Measurements from ENCODE around the gene ZNF862. TPM values are rescaled to one million over a fixed set of nuclear protein-coding genes. Genes with fewer than 3 reads are reported as not detected.
A peak's percentile ranks its signal among the peaks of the same experiment; 100 is the strongest.

Gene ZNF862
- total RNA-seq, 1 experiment from 2014 or later: 9.2 TPM

- Histone ChIP-seq H3K9ac (ENCODE audit: low read length) (no peak overlapping the region), H2AFZ (ENCODE audit: low read length) (no peak overlapping the region), H3K9me2 (replicated peaks; ENCODE audit: insufficient read depth, low read length) (no peaks in the 10 kb centered on the region), H3K36me3 (ENCODE audit: insufficient read depth, low read length) (no peaks in the 10 kb centered on the region), H3K79me2 (ENCODE audit: low read length) (no peaks in the 10 kb centered on the region), H3K27me3 (ENCODE audit: low read length) (no peaks in the 10 kb centered on the region), H3K4me3 (ENCODE audit: low read length) (no peak overlapping the region), H3K27ac (ENCODE audit: low read length) (no peak overlapping the region), H3K4me2 (ENCODE audit: low read depth, low read length, poor library complexity, severe bottlenecking) (no peak overlapping the region), H4K20me1 (ENCODE audit: insufficient read depth, low read depth, low read length) (no peaks in the 10 kb centered on the region), H3K9me3 (ENCODE audit: low read length) (no peaks in the 10 kb centered on the region), H3K4me1 (ENCODE audit: low read length) (no peaks in the 10 kb centered on the region)
- no peak for DNase-seq
Observed at GRCh38 chr7:149859876-149860275, 21.7 kb downstream of the ZNF862 start.

- H3K36me3 ChIP-seq (ENCODE audit: insufficient read depth, low read length): no peaks in the 10 kb centered on the region
- H3K4me3 ChIP-seq (ENCODE audit: low read length): no peak overlapping the region
- H3K79me2 ChIP-seq (ENCODE audit: low read length): no peaks in the 10 kb centered on the region
- H3K4me2 ChIP-seq (ENCODE audit: low read depth, low read length, poor library complexity, severe bottlenecking): no peak overlapping the region
- H3K9me2 ChIP-seq (replicated peaks; ENCODE audit: insufficient read depth, low read length): no peaks in the 10 kb centered on the region
- no peaks in the 10 kb centered on the region for H3K4me1 ChIP-seq (ENCODE audit: low read length)
- no peak overlapping the region for H3K9ac ChIP-seq (ENCODE audit: low read length)
- H3K9me3 ChIP-seq (ENCODE audit: low read length): no peaks in the 10 kb centered on the region
- H3K27me3 ChIP-seq (ENCODE audit: low read length): no peaks in the 10 kb centered on the region
- peak; percentile 51 for DNase-seq
- no peak overlapping the region for H3K27ac ChIP-seq (ENCODE audit: low read length)
- H4K20me1 ChIP-seq (ENCODE audit: insufficient read depth, low read depth, low read length): no peaks in the 10 kb centered on the region
- no peak overlapping the region for H2AFZ ChIP-seq (ENCODE audit: low read length)
Observed at GRCh38 chr7:149860821-149861727, 22.9 kb downstream of the ZNF862 start.

- Histone ChIP-seq H3K4me2 (ENCODE audit: low read depth, low read length, poor library complexity, severe bottlenecking) (no peak overlapping the region), H3K4me3 (ENCODE audit: low read length) (no peak overlapping the region), H3K9me2 (replicated peaks; ENCODE audit: insufficient read depth, low read length) (no peaks in the 10 kb centered on the region), H3K36me3 (ENCODE audit: insufficient read depth, low read length) (no peaks in the 10 kb centered on the region), H2AFZ (ENCODE audit: low read length) (no peak overlapping the region), H3K27ac (ENCODE audit: low read length) (no peak overlapping the region), H4K20me1 (ENCODE audit: insufficient read depth, low read depth, low read length) (no peaks in the 10 kb centered on the region), H3K27me3 (ENCODE audit: low read length) (no peaks in the 10 kb centered on the region), H3K9me3 (ENCODE audit: low read length) (no peaks in the 10 kb centered on the region), H3K9ac (ENCODE audit: low read length) (no peak overlapping the region), H3K79me2 (ENCODE audit: low read length) (no peaks in the 10 kb centered on the region), H3K4me1 (ENCODE audit: low read length) (no peaks in the 10 kb centered on the region)
- no peak for DNase-seq
Observed at GRCh38 chr7:149861728-149862045, 23.5 kb downstream of the ZNF862 start.

- Histone ChIP-seq H2AFZ (ENCODE audit: low read length) (no peak overlapping the region), H3K9me2 (replicated peaks; ENCODE audit: insufficient read depth, low read length) (no peaks in the 10 kb centered on the region), H3K4me3 (ENCODE audit: low read length) (no peak overlapping the region), H3K4me2 (ENCODE audit: low read depth, low read length, poor library complexity, severe bottlenecking) (no peak overlapping the region), H3K9ac (ENCODE audit: low read length) (no peak overlapping the region), H4K20me1 (ENCODE audit: insufficient read depth, low read depth, low read length) (no peaks in the 10 kb centered on the region), H3K9me3 (ENCODE audit: low read length) (no peaks in the 10 kb centered on the region), H3K79me2 (ENCODE audit: low read length) (no peaks in the 10 kb centered on the region), H3K4me1 (ENCODE audit: low read length) (no peaks in the 10 kb centered on the region), H3K36me3 (ENCODE audit: insufficient read depth, low read length) (no peaks in the 10 kb centered on the region), H3K27me3 (ENCODE audit: low read length) (no peaks in the 10 kb centered on the region), H3K27ac (ENCODE audit: low read length) (no peak overlapping the region)
- no peak for DNase-seq
Observed at GRCh38 chr7:149862156-149862555, 24.0 kb downstream of the ZNF862 start.

- no peaks in the 10 kb centered on the region for H3K9me3 ChIP-seq (ENCODE audit: low read length)
- H3K36me3 ChIP-seq (ENCODE audit: insufficient read depth, low read length): no peaks in the 10 kb centered on the region
- H3K27me3 ChIP-seq (ENCODE audit: low read length): no peaks in the 10 kb centered on the region
- no peak overlapping the region for H3K4me3 ChIP-seq (ENCODE audit: low read length)
- H3K9me2 ChIP-seq (replicated peaks; ENCODE audit: insufficient read depth, low read length): no peaks in the 10 kb centered on the region
- no peaks in the 10 kb centered on the region for H3K4me1 ChIP-seq (ENCODE audit: low read length)
- no peak overlapping the region for H2AFZ ChIP-seq (ENCODE audit: low read length)
- no peak overlapping the region for H3K4me2 ChIP-seq (ENCODE audit: low read depth, low read length, poor library complexity, severe bottlenecking)
- no peaks in the 10 kb centered on the region for H3K79me2 ChIP-seq (ENCODE audit: low read length)
- H3K9ac ChIP-seq (ENCODE audit: low read length): no peak overlapping the region
- H3K27ac ChIP-seq (ENCODE audit: low read length): no peak overlapping the region
- no peak for DNase-seq
- no peaks in the 10 kb centered on the region for H4K20me1 ChIP-seq (ENCODE audit: insufficient read depth, low read depth, low read length)
Observed at GRCh38 chr7:149863500-149863899, 25.3 kb downstream of the ZNF862 start.

GRCh38 chr7:149864023-149864422 is 25.8 kb downstream of the ZNF862 start:
- H3K4me2 ChIP-seq (ENCODE audit: low read depth, low read length, poor library complexity, severe bottlenecking): no peak overlapping the region
- H4K20me1 ChIP-seq (ENCODE audit: insufficient read depth, low read depth, low read length): no peaks in the 10 kb centered on the region
- H3K9me3 ChIP-seq (ENCODE audit: low read length): no peaks in the 10 kb centered on the region
- H3K4me1 ChIP-seq (ENCODE audit: low read length): no peaks in the 10 kb centered on the region
- no peak for DNase-seq
- H3K79me2 ChIP-seq (ENCODE audit: low read length): no peaks in the 10 kb centered on the region
- H3K27ac ChIP-seq (ENCODE audit: low read length): no peak overlapping the region
- no peaks in the 10 kb centered on the region for H3K27me3 ChIP-seq (ENCODE audit: low read length)
- no peaks in the 10 kb centered on the region for H3K9me2 ChIP-seq (replicated peaks; ENCODE audit: insufficient read depth, low read length)
- H3K9ac ChIP-seq (ENCODE audit: low read length): no peak overlapping the region
- H2AFZ ChIP-seq (ENCODE audit: low read length): no peak overlapping the region
- no peaks in the 10 kb centered on the region for H3K36me3 ChIP-seq (ENCODE audit: insufficient read depth, low read length)
- no peak overlapping the region for H3K4me3 ChIP-seq (ENCODE audit: low read length)

GRCh38 chr7:149864751-149865150 is 26.6 kb downstream of the ZNF862 start:
- Histone ChIP-seq H3K4me2 (ENCODE audit: low read depth, low read length, poor library complexity, severe bottlenecking) (no peak overlapping the region), H3K79me2 (ENCODE audit: low read length) (no peaks in the 10 kb centered on the region), H3K4me3 (ENCODE audit: low read length) (no peak overlapping the region), H3K36me3 (ENCODE audit: insufficient read depth, low read length) (no peaks in the 10 kb centered on the region), H4K20me1 (ENCODE audit: insufficient read depth, low read depth, low read length) (no peaks in the 10 kb centered on the region), H3K27ac (ENCODE audit: low read length) (no peak overlapping the region), H3K9ac (ENCODE audit: low read length) (no peak overlapping the region), H3K9me2 (replicated peaks; ENCODE audit: insufficient read depth, low read length) (no peaks in the 10 kb centered on the region), H3K9me3 (ENCODE audit: low read length) (no peaks in the 10 kb centered on the region), H2AFZ (ENCODE audit: low read length) (no peak overlapping the region), H3K4me1 (ENCODE audit: low read length) (no peaks in the 10 kb centered on the region), H3K27me3 (ENCODE audit: low read length) (no peaks in the 10 kb centered on the region)
- DNase-seq: no peak

GRCh38 chr7:149865437-149865836 is 27.3 kb downstream of the ZNF862 start:
- H2AFZ ChIP-seq (ENCODE audit: low read length): no peak overlapping the region
- no peaks in the 10 kb centered on the region for H3K36me3 ChIP-seq (ENCODE audit: insufficient read depth, low read length)
- H3K9me2 ChIP-seq (replicated peaks; ENCODE audit: insufficient read depth, low read length): no peaks in the 10 kb centered on the region
- H3K27ac ChIP-seq (ENCODE audit: low read length): no peak overlapping the region
- no peaks in the 10 kb centered on the region for H3K9me3 ChIP-seq (ENCODE audit: low read length)
- no peak overlapping the region for H3K9ac ChIP-seq (ENCODE audit: low read length)
- no peak overlapping the region for H3K4me2 ChIP-seq (ENCODE audit: low read depth, low read length, poor library complexity, severe bottlenecking)
- H3K27me3 ChIP-seq (ENCODE audit: low read length): no peaks in the 10 kb centered on the region
- H3K4me3 ChIP-seq (ENCODE audit: low read length): no peak overlapping the region
- no peaks in the 10 kb centered on the region for H3K79me2 ChIP-seq (ENCODE audit: low read length)
- H3K4me1 ChIP-seq (ENCODE audit: low read length): no peaks in the 10 kb centered on the region
- no peaks in the 10 kb centered on the region for H4K20me1 ChIP-seq (ENCODE audit: insufficient read depth, low read depth, low read length)
- no peak for DNase-seq
